Tibial nerve (tissue), 4 donors: ENCODE measurements around the gene CHRNA9.

Experiments used
- EP300 ChIP-seq, 2 donors: sonication (generic); formaldehyde crosslinking; IDR thresholded peaks; one replicate each; pipeline ENCODE4 v1.6.1; 2017; ENCODE audit warnings: antibody characterized with exemption in 2 of 2, mild to moderate bottlenecking in 1 of 2
- POLR2A ChIP-seq, 2 donors: fragments of 450-650 bp; IDR thresholded peaks; one replicate each; pipeline ENCODE4 v1.6.1; 2017; ENCODE audit warnings: antibody characterized with exemption in 2 of 2, mild to moderate bottlenecking in 2 of 2, moderate library complexity in 2 of 2
- TF ChIP-seq, protein P1 (sequence below), 5 experiments: fragments of 200-600 bp in 3 of 5; fragments of 450-650 bp in 2 of 5; sonication (generic) in 3 of 5; IDR thresholded peaks; one replicate each; pipeline ENCODE4 v1.5.1; 2016 to 2019; ENCODE audit warnings: antibody characterized with exemption in 5 of 5, mild to moderate bottlenecking in 3 of 5, moderate library complexity in 2 of 5

DNA sequence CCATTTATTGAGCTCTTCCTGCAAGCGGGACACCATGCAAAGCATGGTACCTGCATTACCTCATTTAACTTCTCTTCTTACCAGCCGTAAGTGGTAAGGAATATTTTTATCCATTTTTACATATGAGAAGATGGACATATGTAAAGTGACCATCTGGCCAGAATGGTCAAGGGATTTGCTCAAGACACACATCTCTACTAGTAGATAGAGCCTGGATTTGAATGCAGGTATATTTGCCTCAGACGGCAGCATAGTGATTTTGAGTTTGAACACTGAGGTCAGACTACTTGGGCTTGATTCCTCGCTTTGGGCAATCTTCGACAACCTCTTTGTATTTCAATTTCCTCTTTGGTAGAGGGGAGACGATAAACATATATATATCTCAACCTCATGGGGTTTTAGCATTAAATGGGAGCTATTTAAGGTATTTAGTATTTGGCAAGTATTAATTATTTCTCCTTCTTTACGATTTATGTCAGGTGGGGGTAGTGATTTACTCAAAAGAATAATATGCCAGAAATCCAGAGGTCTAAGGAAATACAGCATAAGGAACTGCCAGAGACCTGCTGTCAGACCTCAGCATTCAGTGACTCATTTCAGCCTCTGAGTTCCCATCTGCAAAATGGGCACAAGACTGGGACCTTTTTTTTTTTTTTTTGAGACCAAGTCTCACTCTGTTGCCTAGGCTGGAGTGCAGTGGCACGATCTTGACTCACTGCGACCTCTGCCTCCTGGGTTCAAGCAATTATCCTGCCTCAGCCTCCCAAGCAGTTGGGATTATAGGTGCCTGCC lies 34.6 kb upstream of the CHRNA9 start:
- TF ChIP-seq, protein P1, sequence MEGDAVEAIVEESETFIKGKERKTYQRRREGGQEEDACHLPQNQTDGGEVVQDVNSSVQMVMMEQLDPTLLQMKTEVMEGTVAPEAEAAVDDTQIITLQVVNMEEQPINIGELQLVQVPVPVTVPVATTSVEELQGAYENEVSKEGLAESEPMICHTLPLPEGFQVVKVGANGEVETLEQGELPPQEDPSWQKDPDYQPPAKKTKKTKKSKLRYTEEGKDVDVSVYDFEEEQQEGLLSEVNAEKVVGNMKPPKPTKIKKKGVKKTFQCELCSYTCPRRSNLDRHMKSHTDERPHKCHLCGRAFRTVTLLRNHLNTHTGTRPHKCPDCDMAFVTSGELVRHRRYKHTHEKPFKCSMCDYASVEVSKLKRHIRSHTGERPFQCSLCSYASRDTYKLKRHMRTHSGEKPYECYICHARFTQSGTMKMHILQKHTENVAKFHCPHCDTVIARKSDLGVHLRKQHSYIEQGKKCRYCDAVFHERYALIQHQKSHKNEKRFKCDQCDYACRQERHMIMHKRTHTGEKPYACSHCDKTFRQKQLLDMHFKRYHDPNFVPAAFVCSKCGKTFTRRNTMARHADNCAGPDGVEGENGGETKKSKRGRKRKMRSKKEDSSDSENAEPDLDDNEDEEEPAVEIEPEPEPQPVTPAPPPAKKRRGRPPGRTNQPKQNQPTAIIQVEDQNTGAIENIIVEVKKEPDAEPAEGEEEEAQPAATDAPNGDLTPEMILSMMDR (IDR thresholded peaks at IDR 0.05): no peak
- no peak for TF ChIP-seq POLR2A (IDR thresholded peaks at IDR 0.05)
- TF ChIP-seq EP300 (IDR thresholded peaks at IDR 0.05): no peak
